ENCODE data around the gene AOPEP. TPM values are rescaled to one million over a fixed set of nuclear protein-coding genes. Genes with fewer than 3 reads are reported as not detected.

The AOPEP gene
- polyA plus RNA-seq, 4 donors: 50.1 to 59.7 (median 54.1) TPM

- no peak for DNase-seq (ENCODE audit: low read depth in 4 of 4, low spot score in 2 of 4)
These were observed 155.0 kb downstream of the AOPEP start for GRCh38 chr9:94881454-94881853.

GRCh38 chr9:94881940-94882339 is 155.4 kb downstream of the AOPEP start:
- no peak for DNase-seq (ENCODE audit: low read depth in 4 of 4, low spot score in 2 of 4)

- no peak for DNase-seq (ENCODE audit: low read depth in 4 of 4, low spot score in 2 of 4)
These were observed 156.6 kb downstream of the AOPEP start for GRCh38 chr9:94882966-94883641.

GRCh38 chr9:94885854-94886447 is 159.5 kb downstream of the AOPEP start:
- no peak for DNase-seq (ENCODE audit: low read depth in 4 of 4, low spot score in 2 of 4)

- DNase-seq (ENCODE audit: low read depth in 4 of 4, low spot score in 2 of 4): no peak
These were observed 161.2 kb downstream of the AOPEP start for GRCh38 chr9:94887721-94888120.

GRCh38 chr9:94888775-94889174 is 162.3 kb downstream of the AOPEP start:
- no peak for DNase-seq (ENCODE audit: low read depth in 4 of 4, low spot score in 2 of 4)

GRCh38 chr9:94889628-94890027 is 163.1 kb downstream of the AOPEP start:
- DNase-seq (ENCODE audit: low read depth in 4 of 4, low spot score in 2 of 4): no peak

- no peak for DNase-seq (ENCODE audit: low read depth in 4 of 4, low spot score in 2 of 4)
These were observed 164.7 kb downstream of the AOPEP start for GRCh38 chr9:94891183-94891582.

GRCh38 chr9:94892675-94893074 is 166.2 kb downstream of the AOPEP start:
- no peak for DNase-seq (ENCODE audit: low read depth in 4 of 4, low spot score in 2 of 4)

GRCh38 chr9:94894094-94894699 is 167.7 kb downstream of the AOPEP start:
- DNase-seq (ENCODE audit: low read depth in 4 of 4, low spot score in 2 of 4): no peak

GRCh38 chr9:94895668-94896067 is 169.2 kb downstream of the AOPEP start:
- no peak for DNase-seq (ENCODE audit: low read depth in 4 of 4, low spot score in 2 of 4)

- DNase-seq (ENCODE audit: low read depth in 4 of 4, low spot score in 2 of 4): no peak
These were observed 170.0 kb downstream of the AOPEP start for GRCh38 chr9:94896512-94896911.

- DNase-seq (ENCODE audit: low read depth in 4 of 4, low spot score in 2 of 4): no peak
These were observed 173.1 kb downstream of the AOPEP start for GRCh38 chr9:94899464-94900221.

- no peak for DNase-seq (ENCODE audit: low read depth in 4 of 4, low spot score in 2 of 4)
These were observed 173.9 kb downstream of the AOPEP start for GRCh38 chr9:94900222-94901018.

GRCh38 chr9:94901019-94901363 is 174.5 kb downstream of the AOPEP start:
- no peak for DNase-seq (ENCODE audit: low read depth in 4 of 4, low spot score in 2 of 4)

- no peak for DNase-seq (ENCODE audit: low read depth in 4 of 4, low spot score in 2 of 4)
These were observed 177.5 kb downstream of the AOPEP start for GRCh38 chr9:94903961-94904421.

- no peak for DNase-seq (ENCODE audit: low read depth in 4 of 4, low spot score in 2 of 4)
These were observed 178.3 kb downstream of the AOPEP start for GRCh38 chr9:94904806-94905205.

GRCh38 chr9:94905606-94906005 is 179.1 kb downstream of the AOPEP start:
- DNase-seq (ENCODE audit: low read depth in 4 of 4, low spot score in 2 of 4): no peak

- DNase-seq (ENCODE audit: low read depth in 4 of 4, low spot score in 2 of 4): no peak
These were observed 179.7 kb downstream of the AOPEP start for GRCh38 chr9:94906181-94906580.

- no peak for DNase-seq (ENCODE audit: low read depth in 4 of 4, low spot score in 2 of 4)
These were observed 180.2 kb downstream of the AOPEP start for GRCh38 chr9:94906713-94907112.

Measured in left renal cortex interstitium (tissue), 4 donors.